Left ventricle myocardium superior (tissue), 1 donor: ENCODE measurements around the gene PLXND1. TPM values are rescaled to one million over a fixed set of nuclear protein-coding genes. Genes with fewer than 3 reads are reported as not detected.

Experiments
- total RNA-seq: library from RNA; stranded (reverse); fragmentation: NEBNext Ultra II Directional; extraction: Animal tissue kit (Norgen Biotek cat#: 25700); gene quantifications from one replicate; pipeline ENCODE4 v1.2.1, GENCODE V29; 2021
- donor health status: DM: no; HTN: yes; CAD: no; lungs with severe emphysema.

The PLXND1 gene
- total RNA-seq, 1 donor from 2014 or later, result 56.6 TPM

Other genes starting within 250 kb of the PLXND1 start
- not detected for gene EFCAB12, start 178.0 kb downstream of the PLXND1 start, total RNA-seq
- gene MBD4, start 166.7 kb downstream of the PLXND1 start, total RNA-seq, result 19.8 TPM
- 16.8 TPM for gene IFT122, start 166.5 kb downstream of the PLXND1 start, total RNA-seq
- not detected for gene RHO, start 78.0 kb downstream of the PLXND1 start, total RNA-seq
- gene H1-8, start 63.5 kb downstream of the PLXND1 start, total RNA-seq, result not detected